ENCODE measurements around the gene GGA3.
A peak's percentile ranks its signal among the peaks of the same experiment; 100 is the strongest.
"Not testable (repeated sequence)": the region's sequence is repeated elsewhere in the genome, so short reads cannot be mapped to it uniquely, and the experiment has no call there.

The GGA3 gene

GRCh38 chr17:75295201-75296158 is 34.1 kb upstream of the GGA3 start:
- Histone ChIP-seq H3K4me2 (ENCODE audit: low read depth, low read length) (peak overlapping the region; percentile 53), H3K27me3 (replicated peaks; ENCODE audit: insufficient read depth, low read length) (no peaks in the 10 kb centered on the region), H2AFZ (ENCODE audit: low read length) (peak overlapping the region; percentile 36), H3K9me3 (replicated peaks; ENCODE audit: insufficient read depth, low read length) (no peaks in the 10 kb centered on the region), H3K79me2 (ENCODE audit: low read length) (no peaks in the 10 kb centered on the region), H3K9ac (ENCODE audit: low read length) (peak overlapping the region; percentile 49), H4K20me1 (ENCODE audit: insufficient read depth, low read length) (no peaks in the 10 kb centered on the region), H3K4me3 (ENCODE audit: low read length) (peak overlapping the region; percentile 8; the same call in 1 of the 2 replicates), H3K27ac (ENCODE audit: low read length) (peak overlapping the region; percentile 81), H3F3A (ENCODE audit: insufficient read depth, low read length) (peaks cover 45% of the 10 kb centered on the region), H3K36me3 (replicated peaks; ENCODE audit: insufficient read depth, low read length) (no peaks in the 10 kb centered on the region), H3K9me2 (replicated peaks; ENCODE audit: insufficient read depth, low read length) (no peaks in the 10 kb centered on the region), H3K4me1 (ENCODE audit: low read length) (peaks cover 21% of the 10 kb centered on the region)
- no peak for TF ChIP-seq CTCF (IDR thresholded peaks at IDR 0.05; ENCODE audit: low read length)
- no peak for TF ChIP-seq EZH2phosphoT487 (IDR thresholded peaks at IDR 0.05; ENCODE audit: low read length)
- TF ChIP-seq EZH2 (optimal IDR thresholded peaks at IDR 0.05; ENCODE audit: low read depth, low read length): no peak
- peak; percentile 79 for DNase-seq

GRCh38 chr17:75292810-75293448 is 31.5 kb upstream of the GGA3 start:
- not testable (repeated sequence) for H3K9ac ChIP-seq (ENCODE audit: low read length); DNase-seq; H3K4me3 ChIP-seq (ENCODE audit: low read length); H3K9me3 ChIP-seq (replicated peaks; ENCODE audit: insufficient read depth, low read length); H2AFZ ChIP-seq (ENCODE audit: low read length); H3K9me2 ChIP-seq (replicated peaks; ENCODE audit: insufficient read depth, low read length); H3K27me3 ChIP-seq (replicated peaks; ENCODE audit: insufficient read depth, low read length); H4K20me1 ChIP-seq (ENCODE audit: insufficient read depth, low read length); H3K4me2 ChIP-seq (ENCODE audit: low read depth, low read length); H3K27ac ChIP-seq (ENCODE audit: low read length); H3K36me3 ChIP-seq (replicated peaks; ENCODE audit: insufficient read depth, low read length)
- Histone ChIP-seq H3K4me1 (ENCODE audit: low read length) (peaks cover 18% of the 10 kb centered on the region), H3K79me2 (ENCODE audit: low read length) (peaks cover 11% of the 10 kb centered on the region), H3F3A (ENCODE audit: insufficient read depth, low read length) (peaks cover 49% of the 10 kb centered on the region)

- peak overlapping the region; percentile 87 for H3K4me3 ChIP-seq (ENCODE audit: low read length)
- peak overlapping the region; percentile 79 for H3K27ac ChIP-seq (ENCODE audit: low read length)
- peak overlapping the region; percentile 59 for H3K4me2 ChIP-seq (ENCODE audit: low read depth, low read length)
- no peaks in the 10 kb centered on the region for H3K9me3 ChIP-seq (replicated peaks; ENCODE audit: insufficient read depth, low read length)
- H2AFZ ChIP-seq (ENCODE audit: low read length): peak overlapping the region; percentile 92
- H3K79me2 ChIP-seq (ENCODE audit: low read length): peaks cover 41% of the 10 kb centered on the region
- H3K9me2 ChIP-seq (replicated peaks; ENCODE audit: insufficient read depth, low read length): no peaks in the 10 kb centered on the region
- peaks cover 20% of the 10 kb centered on the region for H3F3A ChIP-seq (ENCODE audit: insufficient read depth, low read length)
- TF ChIP-seq EZH2 (optimal IDR thresholded peaks at IDR 0.05; ENCODE audit: low read depth, low read length) (no peak), CTCF (IDR thresholded peaks at IDR 0.05; ENCODE audit: low read length) (peak; percentile 28; the same call in 1 of the 2 replicates), EZH2phosphoT487 (IDR thresholded peaks at IDR 0.05; ENCODE audit: low read length) (no peak)
- H3K4me1 ChIP-seq (ENCODE audit: low read length): 0 out of 2 replicates have a peak, but pooled peaks cover 8% of the 10 kb centered on the region
- H4K20me1 ChIP-seq (ENCODE audit: insufficient read depth, low read length): no peaks in the 10 kb centered on the region
- peaks cover 11% of the 10 kb centered on the region; the same call in 1 of the 2 replicates for H3K36me3 ChIP-seq (replicated peaks; ENCODE audit: insufficient read depth, low read length)
- no peaks in the 10 kb centered on the region for H3K27me3 ChIP-seq (replicated peaks; ENCODE audit: insufficient read depth, low read length)
- DNase-seq: peak; percentile 70
- peak overlapping the region; percentile 77 for H3K9ac ChIP-seq (ENCODE audit: low read length)
Measured at GRCh38 chr17:75289832-75290337, 28.5 kb upstream of the GGA3 start.

Measured in MM.1S (cell line).